Astrocyte (in vitro differentiated cells and primary cell): ENCODE data around the gene NABP2. TPM values are rescaled to one million over a fixed set of nuclear protein-coding genes. Genes with fewer than 3 reads are reported as not detected.
"Not testable (repeated sequence)": the region's sequence is repeated elsewhere in the genome, so short reads cannot be mapped to it uniquely, and the experiment has no call there.

ENCODE experiments used
- DNase-seq: peaks from one replicate; pipeline ENCODE4 v3.0.0-alpha.2; 2010; ENCODE audit warnings: low read depth
- FAIRE-seq: peaks from 2 replicates; lab custom pipeline; 2011; peaks lifted over from hg19 to GRCh38; lab: Jason Lieb, UNC
- H2AFZ ChIP-seq: 2 replicates; pipeline ENCODE4 v1.6.0; 2012; ENCODE audit warnings: low read depth, low read length, inconsistent platforms
- H3K27ac ChIP-seq: 2 replicates; pipeline ENCODE4 v1.5.1; 2011; ENCODE audit warnings: low read depth, low read length, inconsistent platforms
- H3K27me3 ChIP-seq: 2 replicates; pipeline ENCODE4 v1.6.0; 2011; ENCODE audit warnings: low read length, inconsistent platforms; ENCODE audit not compliant: insufficient read depth
- H3K36me3 ChIP-seq: 2 replicates; pipeline ENCODE4 v1.5.1; 2011; ENCODE audit warnings: low read length, inconsistent platforms; ENCODE audit not compliant: insufficient read depth
- H3K4me1 ChIP-seq: 2 replicates; pipeline ENCODE4 v1.5.1; 2011; ENCODE audit warnings: low read length, inconsistent platforms; ENCODE audit not compliant: insufficient read depth
- H3K4me2 ChIP-seq: 2 replicates; pipeline ENCODE4 v1.6.0; 2012; ENCODE audit warnings: low read length, inconsistent platforms
- H3K4me3 ChIP-seq: 2 replicates; pipeline ENCODE4 v1.5.1; 2011; ENCODE audit warnings: low read depth, mild to moderate bottlenecking, low read length, inconsistent platforms; ENCODE audit not compliant: insufficient read depth
- H3K79me2 ChIP-seq: 2 replicates; pipeline ENCODE4 v1.6.0; 2012; ENCODE audit warnings: mild to moderate bottlenecking, low read length, inconsistent platforms; ENCODE audit not compliant: insufficient read depth
- H3K9ac ChIP-seq: 2 replicates; pipeline ENCODE4 v1.6.0; 2012; ENCODE audit warnings: mild to moderate bottlenecking, low read length, inconsistent platforms
- H3K9me3 ChIP-seq: 2 replicates; pipeline ENCODE4 v1.5.1; 2012; ENCODE audit warnings: low read depth, mild to moderate bottlenecking, low read length, inconsistent platforms; ENCODE audit not compliant: insufficient read depth
- H4K20me1 ChIP-seq: 2 replicates; pipeline ENCODE4 v1.6.0; 2012; ENCODE audit warnings: low read length, inconsistent platforms; ENCODE audit not compliant: insufficient read depth
- H3K27ac Mint-ChIP-seq: one replicate; pipeline ENCODE4 v1.8.0; 2021; ENCODE audit warnings: mild to moderate bottlenecking, mixed read lengths; ENCODE audit not compliant: unreplicated experiment
- H3K27me3 Mint-ChIP-seq: one replicate; pipeline ENCODE4 v1.8.0; 2021; ENCODE audit warnings: low read depth, mixed read lengths; ENCODE audit not compliant: unreplicated experiment
- H3K36me3 Mint-ChIP-seq: one replicate; pipeline ENCODE4 v1.8.0; 2021; ENCODE audit warnings: low read depth, mixed read lengths; ENCODE audit not compliant: unreplicated experiment
- H3K4me1 Mint-ChIP-seq: one replicate; pipeline ENCODE4 v1.8.0; 2021; ENCODE audit warnings: low read depth, mixed read lengths; ENCODE audit not compliant: unreplicated experiment
- H3K4me3 Mint-ChIP-seq: one replicate; pipeline ENCODE4 v1.8.0; 2021; ENCODE audit warnings: mild to moderate bottlenecking, moderate library complexity, mixed read lengths; ENCODE audit not compliant: unreplicated experiment
- H3K9me3 Mint-ChIP-seq: one replicate; pipeline ENCODE4 v1.8.0; 2021; ENCODE audit warnings: mild to moderate bottlenecking, mixed read lengths; ENCODE audit not compliant: unreplicated experiment
- EZH2 ChIP-seq: IDR thresholded peaks from 2 replicates; pipeline ENCODE4 v1.6.1; 2012; ENCODE audit warnings: mild to moderate bottlenecking, low read length, inconsistent platforms; ENCODE audit not compliant: insufficient read depth
- total RNA-seq: library from RNA; stranded (reverse); gene quantifications from 2 replicates; pipeline ENCODE4 v1.2.1, GENCODE V29; 2021
- TF ChIP-seq, protein P1 (sequence below): IDR thresholded peaks from 2 replicates; pipeline ENCODE4 v1.5.1; 2011; ENCODE audit warnings: low read depth, mild to moderate bottlenecking, inconsistent platforms, low read length, moderate library complexity; ENCODE audit not compliant: insufficient read depth

NABP2 gene
- total RNA-seq, 1 donor from 2014 or later: 29.1 TPM

- Mint-ChIP-seq H3K36me3 (no peaks in the 10 kb centered on the region), H3K4me1 (peaks cover 25% of the 10 kb centered on the region), H3K9me3 (no peaks in the 10 kb centered on the region), H3K27me3 (no peaks in the 10 kb centered on the region), H3K4me3 (peak overlapping the region; percentile 55), H3K27ac (peak overlapping the region; percentile 83)
- FAIRE-seq: peak; percentile 29
- H3K4me1 ChIP-seq: peaks cover 31% of the 10 kb centered on the region
- peaks cover 7% of the 10 kb centered on the region for H4K20me1 ChIP-seq
- H3K4me2 ChIP-seq: peak overlapping the region; percentile 35
- H3K79me2 ChIP-seq: peaks cover 14% of the 10 kb centered on the region
- no peaks in the 10 kb centered on the region for H3K36me3 ChIP-seq
- no peak overlapping the region for H2AFZ ChIP-seq
- no peak for TF ChIP-seq EZH2
- TF ChIP-seq, protein P1, sequence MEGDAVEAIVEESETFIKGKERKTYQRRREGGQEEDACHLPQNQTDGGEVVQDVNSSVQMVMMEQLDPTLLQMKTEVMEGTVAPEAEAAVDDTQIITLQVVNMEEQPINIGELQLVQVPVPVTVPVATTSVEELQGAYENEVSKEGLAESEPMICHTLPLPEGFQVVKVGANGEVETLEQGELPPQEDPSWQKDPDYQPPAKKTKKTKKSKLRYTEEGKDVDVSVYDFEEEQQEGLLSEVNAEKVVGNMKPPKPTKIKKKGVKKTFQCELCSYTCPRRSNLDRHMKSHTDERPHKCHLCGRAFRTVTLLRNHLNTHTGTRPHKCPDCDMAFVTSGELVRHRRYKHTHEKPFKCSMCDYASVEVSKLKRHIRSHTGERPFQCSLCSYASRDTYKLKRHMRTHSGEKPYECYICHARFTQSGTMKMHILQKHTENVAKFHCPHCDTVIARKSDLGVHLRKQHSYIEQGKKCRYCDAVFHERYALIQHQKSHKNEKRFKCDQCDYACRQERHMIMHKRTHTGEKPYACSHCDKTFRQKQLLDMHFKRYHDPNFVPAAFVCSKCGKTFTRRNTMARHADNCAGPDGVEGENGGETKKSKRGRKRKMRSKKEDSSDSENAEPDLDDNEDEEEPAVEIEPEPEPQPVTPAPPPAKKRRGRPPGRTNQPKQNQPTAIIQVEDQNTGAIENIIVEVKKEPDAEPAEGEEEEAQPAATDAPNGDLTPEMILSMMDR: no peak
- H3K27ac ChIP-seq: peak overlapping the region; percentile 23
- H3K4me3 ChIP-seq: no peak overlapping the region
- no peaks in the 10 kb centered on the region for H3K27me3 ChIP-seq
- DNase-seq: peak; percentile 69
- no peaks in the 10 kb centered on the region for H3K9me3 ChIP-seq
- H3K9ac ChIP-seq: no peak overlapping the region
These were observed 37.5 kb downstream of the NABP2 start for GRCh38 chr12:56261503-56262232.

DNA sequence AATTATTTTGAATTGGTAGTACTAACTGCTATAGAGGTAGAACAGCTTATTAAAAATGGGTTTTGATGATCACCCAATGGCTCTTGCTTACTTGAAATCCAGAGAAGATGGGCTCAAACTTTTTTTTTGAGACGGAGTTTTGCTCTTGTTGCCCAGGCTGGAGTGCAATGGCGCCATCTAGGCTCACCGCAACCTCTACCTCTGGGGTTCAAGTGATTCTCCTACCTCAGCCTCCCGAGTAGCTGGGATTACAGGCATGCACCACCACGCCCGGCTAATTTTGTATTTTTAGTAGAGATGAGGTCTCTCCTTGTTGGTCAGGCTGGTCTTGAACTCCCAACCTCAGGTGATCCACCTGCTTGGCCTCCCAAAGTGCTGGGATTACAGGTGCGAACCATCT, 38.8 kb downstream of the NABP2 start:
- DNase-seq: not testable (repeated sequence)

GRCh38 chr12:56266068-56266692, 42.0 kb downstream of the NABP2 start:
- not testable (repeated sequence) for DNase-seq

More for the DNA sequence above, 38.8 kb downstream of the NABP2 start:
- not testable (repeated sequence) for H3K9me3 ChIP-seq, H3K27ac ChIP-seq, H3K79me2 ChIP-seq, H3K36me3 ChIP-seq, H3K36me3 Mint-ChIP-seq, H3K27me3 Mint-ChIP-seq, H2AFZ ChIP-seq, H3K9me3 Mint-ChIP-seq, H3K9ac ChIP-seq, H3K4me2 ChIP-seq, H3K4me3 Mint-ChIP-seq, H4K20me1 ChIP-seq, FAIRE-seq, H3K4me3 ChIP-seq, H3K27me3 ChIP-seq, H3K27ac Mint-ChIP-seq
- peaks cover 24% of the 10 kb centered on the region for H3K4me1 ChIP-seq
- H3K4me1 Mint-ChIP-seq: peaks cover 24% of the 10 kb centered on the region

More at GRCh38 chr12:56266068-56266692, 42.0 kb downstream of the NABP2 start:
- not testable (repeated sequence) for H3K27me3 ChIP-seq, FAIRE-seq, H3K36me3 ChIP-seq, H3K36me3 Mint-ChIP-seq, H3K27me3 Mint-ChIP-seq, H3K9me3 Mint-ChIP-seq, H4K20me1 ChIP-seq, H3K79me2 ChIP-seq, H3K9me3 ChIP-seq
- H3K4me1 Mint-ChIP-seq: peaks cover 16% of the 10 kb centered on the region
- peak overlapping the region; percentile 92 for H2AFZ ChIP-seq
- peaks cover 16% of the 10 kb centered on the region for H3K4me1 ChIP-seq
- H3K4me3 ChIP-seq: peak overlapping the region; percentile 72
- peak overlapping the region; percentile 88 for H3K9ac ChIP-seq
- H3K27ac ChIP-seq: peak overlapping the region; percentile 73
- H3K4me3 Mint-ChIP-seq: peak overlapping the region; percentile 94
- H3K4me2 ChIP-seq: peak overlapping the region; percentile 93
- peak overlapping the region; percentile 86 for H3K27ac Mint-ChIP-seq
